ENCODE results near the gene MEFV. TPM values are rescaled to one million over a fixed set of nuclear protein-coding genes. Genes with fewer than 3 reads are reported as not detected.

MEFV gene
- total and polyA plus RNA-seq, 2 of the 13 experiments (the other 11 are each of a cell fraction or from before 2014, with no cell fraction given), result 0.22 TPM; not detected in 1

DNA sequence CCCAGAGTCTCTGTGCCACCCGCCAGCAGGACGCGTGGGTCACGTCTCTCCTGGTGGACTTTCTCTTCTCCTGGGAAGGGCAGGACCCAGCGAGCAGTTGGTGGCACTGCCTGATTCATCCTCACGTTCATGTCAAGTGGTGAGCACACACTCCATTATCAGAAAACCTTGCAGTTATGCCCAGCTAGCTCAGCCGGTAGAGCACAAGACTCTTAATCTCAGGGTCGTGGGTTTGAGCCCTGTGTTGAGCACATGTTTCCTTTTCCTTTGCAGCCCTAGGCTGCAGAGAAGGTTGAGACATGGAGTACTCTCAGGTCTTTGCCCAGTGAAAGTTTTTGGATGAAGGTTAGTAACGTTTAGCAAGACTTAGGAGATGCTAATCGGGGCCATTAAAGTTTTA, 60.5 kb downstream of the MEFV start:
- POLR2A ChIA-PET, result no interaction called here
- Histone ChIP-seq H3K9me3 (ENCODE audit: low read length) (no peaks in the 10 kb centered on the region), H3K27me3 (ENCODE audit: control insufficient read depth in 1 of 2, insufficient read depth in 2 of 2, low read length in 2 of 2) (no peaks in the 10 kb centered on the region), H4K20me1 (ENCODE audit: insufficient read depth, low read length) (no peaks in the 10 kb centered on the region), H3K4me1 (ENCODE audit: insufficient read depth, low read length) (peaks cover 52% of the 10 kb centered on the region), H3K36me3 (replicated peaks in 1 of 2; ENCODE audit: control insufficient read depth in 1 of 2, insufficient read depth in 2 of 2, low read length in 2 of 2) (no peaks in the 10 kb centered on the region), H2AFZ (ENCODE audit: low read length) (peak overlapping the region; percentile 72), H3K4me2 (ENCODE audit: low read depth, low read length) (peak overlapping the region; percentile 34; the same call in 1 of the 2 replicates), H3K79me2 (ENCODE audit: insufficient read depth, low read length) (no peaks in the 10 kb centered on the region), H3K9ac (ENCODE audit: insufficient read depth, low read depth, low read length) (peak overlapping the region; percentile 42; the same call in 1 of the 2 replicates), H3K27ac (ENCODE audit: extremely low read length, insufficient read depth, low read length) (no peak overlapping the region), H3K4me3 (replicated peaks in 1 of 3; ENCODE audit: insufficient read depth in 1 of 3, low read depth in 2 of 3, low read length in 3 of 3) (peak overlapping the region in 1 of 3 experiments; percentile 36; a peak in 1 of 6 replicates)
- no peak for TF ChIP-seq FOXA1 (IDR thresholded peaks at IDR 0.05)
- no peak for TF ChIP-seq FOXA1 (CRISPR knock-in tag; IDR thresholded peaks at IDR 0.05)
- TF ChIP-seq ZNF24 (IDR thresholded peaks at IDR 0.05), result peak; percentile 82
- no peak for TF ChIP-seq ZNF317 (CRISPR knock-in tag; IDR thresholded peaks at IDR 0.05)
- TF ChIP-seq EHMT2 (IDR thresholded peaks at IDR 0.05; ENCODE audit: borderline replicate concordance, low read depth, low read length), result no peak
- TF ChIP-seq ZSCAN25 (CRISPR knock-in tag; IDR thresholded peaks at IDR 0.05), result no peak
- TF ChIP-seq, protein P1, sequence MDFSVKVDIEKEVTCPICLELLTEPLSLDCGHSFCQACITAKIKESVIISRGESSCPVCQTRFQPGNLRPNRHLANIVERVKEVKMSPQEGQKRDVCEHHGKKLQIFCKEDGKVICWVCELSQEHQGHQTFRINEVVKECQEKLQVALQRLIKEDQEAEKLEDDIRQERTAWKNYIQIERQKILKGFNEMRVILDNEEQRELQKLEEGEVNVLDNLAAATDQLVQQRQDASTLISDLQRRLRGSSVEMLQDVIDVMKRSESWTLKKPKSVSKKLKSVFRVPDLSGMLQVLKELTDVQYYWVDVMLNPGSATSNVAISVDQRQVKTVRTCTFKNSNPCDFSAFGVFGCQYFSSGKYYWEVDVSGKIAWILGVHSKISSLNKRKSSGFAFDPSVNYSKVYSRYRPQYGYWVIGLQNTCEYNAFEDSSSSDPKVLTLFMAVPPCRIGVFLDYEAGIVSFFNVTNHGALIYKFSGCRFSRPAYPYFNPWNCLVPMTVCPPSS (IDR thresholded peaks at IDR 0.05), result no peak
- no peak for TF ChIP-seq DR1 (CRISPR knock-in tag; IDR thresholded peaks at IDR 0.05)
- no peak for TF ChIP-seq PRMT3 (CRISPR knock-in tag; IDR thresholded peaks at IDR 0.05; ENCODE audit: borderline replicate concordance, low read depth)
- in situ Hi-C loops (cut with HindIII; ENCODE audit: extremely low pct_ligation_motif_present, low pct_unique_long_range_greater_than_20kb), result no loop called here
- FAIRE-seq (no peak), DNase-seq (ENCODE audit: low spot score) (peak; percentile 33), ATAC-seq (no peak)
- intact Hi-C loops (cut with micrococcal nuclease; ENCODE audit: unreplicated experiment), result no loop called here
- no TSS peak for BruUV-seq (replicated peaks)
- 30% methylated on average over 7 of the region's 10 CpGs for WGBS (ENCODE audit: low lambda C conversion rate)
- CTCF ChIA-PET (ENCODE audit: low intra/inter-chr PET ratio, low total read pairs), result no interaction called here
